ENCODE measurements around the gene CBLB.

The CBLB gene

DNA sequence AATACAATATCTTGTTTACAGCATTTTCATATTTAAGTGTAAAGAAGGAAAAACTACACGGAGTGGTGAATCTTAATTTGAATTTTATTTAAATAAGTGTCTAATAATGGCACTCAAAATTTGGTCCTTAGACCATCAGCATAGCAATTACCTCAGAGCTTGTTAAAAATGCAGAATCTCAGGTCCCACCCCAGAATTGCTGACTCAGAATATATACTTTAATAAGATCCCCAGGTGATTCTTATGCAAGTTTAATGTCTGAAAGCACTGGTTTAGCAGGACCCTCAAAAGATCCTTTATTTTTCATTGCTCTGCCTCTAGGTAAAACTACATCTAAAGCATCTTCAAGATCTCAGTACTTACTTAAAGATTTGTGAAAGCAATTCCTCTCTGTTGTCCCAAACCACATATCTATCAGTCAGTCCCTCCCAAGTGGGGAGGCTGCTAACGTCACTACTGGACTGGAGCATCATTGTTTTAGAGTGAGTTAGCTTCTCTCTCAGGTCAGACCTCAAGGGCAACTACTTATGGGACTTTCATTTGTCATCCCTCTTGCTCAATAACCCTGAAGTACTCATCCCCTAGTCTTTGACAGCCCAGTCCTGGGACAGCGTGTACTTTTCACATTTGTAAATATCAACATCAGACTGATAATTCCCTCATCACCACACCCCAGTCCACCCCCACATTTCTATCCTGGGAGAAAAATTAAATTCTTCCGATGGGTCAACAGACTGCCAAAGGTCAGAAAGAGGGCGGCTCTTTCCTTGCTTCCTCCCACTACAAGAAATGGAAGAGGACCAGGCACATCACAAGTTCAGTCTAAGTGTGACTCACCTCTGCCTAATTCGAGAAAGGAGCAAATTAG lies 76.7 kb downstream of the CBLB start:
- DNase-seq (ENCODE audit: low read depth), result no peak
- TF ChIP-seq, protein P1, sequence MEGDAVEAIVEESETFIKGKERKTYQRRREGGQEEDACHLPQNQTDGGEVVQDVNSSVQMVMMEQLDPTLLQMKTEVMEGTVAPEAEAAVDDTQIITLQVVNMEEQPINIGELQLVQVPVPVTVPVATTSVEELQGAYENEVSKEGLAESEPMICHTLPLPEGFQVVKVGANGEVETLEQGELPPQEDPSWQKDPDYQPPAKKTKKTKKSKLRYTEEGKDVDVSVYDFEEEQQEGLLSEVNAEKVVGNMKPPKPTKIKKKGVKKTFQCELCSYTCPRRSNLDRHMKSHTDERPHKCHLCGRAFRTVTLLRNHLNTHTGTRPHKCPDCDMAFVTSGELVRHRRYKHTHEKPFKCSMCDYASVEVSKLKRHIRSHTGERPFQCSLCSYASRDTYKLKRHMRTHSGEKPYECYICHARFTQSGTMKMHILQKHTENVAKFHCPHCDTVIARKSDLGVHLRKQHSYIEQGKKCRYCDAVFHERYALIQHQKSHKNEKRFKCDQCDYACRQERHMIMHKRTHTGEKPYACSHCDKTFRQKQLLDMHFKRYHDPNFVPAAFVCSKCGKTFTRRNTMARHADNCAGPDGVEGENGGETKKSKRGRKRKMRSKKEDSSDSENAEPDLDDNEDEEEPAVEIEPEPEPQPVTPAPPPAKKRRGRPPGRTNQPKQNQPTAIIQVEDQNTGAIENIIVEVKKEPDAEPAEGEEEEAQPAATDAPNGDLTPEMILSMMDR (IDR thresholded peaks at IDR 0.05; ENCODE audit: insufficient read depth, low read depth, low read length, missing control alignments), result no peak
- no peak overlapping the region for H3K4me3 ChIP-seq (ENCODE audit: low read depth, low read length)

- DNase-seq (ENCODE audit: low read depth), result no peak
- no peak overlapping the region for H3K4me3 ChIP-seq (ENCODE audit: low read depth, low read length)
- TF ChIP-seq, protein P1 (IDR thresholded peaks at IDR 0.05; ENCODE audit: insufficient read depth, low read depth, low read length, missing control alignments), result no peak
Observed at GRCh38 chr3:105791131-105791530, 77.7 kb downstream of the CBLB start.

DNA sequence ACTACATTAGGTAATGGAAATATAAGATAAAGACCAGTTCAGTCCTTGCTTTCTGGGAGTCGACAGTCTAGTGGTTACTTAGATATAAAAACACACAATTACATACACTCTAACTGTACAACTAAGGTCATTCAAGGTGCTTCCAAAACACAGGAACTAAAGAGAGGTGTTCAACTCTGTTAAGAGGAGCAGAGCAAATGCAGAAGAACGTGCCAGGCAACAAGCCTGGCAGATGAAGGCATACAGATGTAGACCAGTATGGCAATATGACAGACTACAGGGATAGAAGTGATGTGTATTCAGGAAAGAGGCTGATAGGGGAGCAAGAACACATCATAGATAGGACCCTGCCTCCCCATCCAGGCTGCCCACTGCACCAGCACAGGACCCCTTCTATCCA lies 78.3 kb downstream of the CBLB start:
- TF ChIP-seq, protein P1 (IDR thresholded peaks at IDR 0.05; ENCODE audit: insufficient read depth, low read depth, low read length, missing control alignments), result no peak
- no peak overlapping the region for H3K4me3 ChIP-seq (ENCODE audit: low read depth, low read length)
- DNase-seq (ENCODE audit: low read depth), result no peak

- DNase-seq (ENCODE audit: low read depth), result no peak
- TF ChIP-seq, protein P1 (IDR thresholded peaks at IDR 0.05; ENCODE audit: insufficient read depth, low read depth, low read length, missing control alignments), result no peak
- H3K4me3 ChIP-seq (ENCODE audit: low read depth, low read length), result no peak overlapping the region
Observed at GRCh38 chr3:105788593-105788992, 80.2 kb downstream of the CBLB start.

- DNase-seq (ENCODE audit: low read depth), result no peak
- TF ChIP-seq, protein P1 (IDR thresholded peaks at IDR 0.05; ENCODE audit: insufficient read depth, low read depth, low read length, missing control alignments), result no peak
- no peak overlapping the region for H3K4me3 ChIP-seq (ENCODE audit: low read depth, low read length)
Observed at GRCh38 chr3:105787453-105787852, 81.4 kb downstream of the CBLB start.

GRCh38 chr3:105786990-105787389 lies 81.8 kb downstream of the CBLB start:
- no peak for DNase-seq (ENCODE audit: low read depth)
- H3K4me3 ChIP-seq (ENCODE audit: low read depth, low read length), result no peak overlapping the region
- TF ChIP-seq, protein P1 (IDR thresholded peaks at IDR 0.05; ENCODE audit: insufficient read depth, low read depth, low read length, missing control alignments), result no peak

DNA sequence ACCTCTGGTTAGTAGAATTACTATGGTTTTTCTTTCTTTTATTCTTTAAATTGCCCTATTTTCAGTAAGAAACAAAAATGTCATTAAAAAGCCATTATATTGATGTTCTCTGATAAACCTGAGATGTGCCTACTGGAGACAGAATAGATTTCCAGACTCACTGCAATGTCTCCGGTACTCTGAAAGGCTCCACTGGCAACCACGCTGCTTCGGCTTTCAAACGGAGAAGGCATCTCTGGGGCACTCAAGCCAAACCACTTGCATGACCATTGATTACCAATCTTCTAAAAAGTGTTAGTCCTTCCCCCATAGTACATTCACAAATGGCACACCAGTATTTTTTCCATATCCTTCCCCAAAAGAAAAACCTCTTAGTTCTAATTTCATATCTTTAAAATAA lies 82.6 kb downstream of the CBLB start:
- TF ChIP-seq, protein P1 (IDR thresholded peaks at IDR 0.05; ENCODE audit: insufficient read depth, low read depth, low read length, missing control alignments), result no peak

More for the DNA sequence above, 82.6 kb downstream of the CBLB start:
- DNase-seq (ENCODE audit: low read depth), result no peak
- H3K4me3 ChIP-seq (ENCODE audit: low read depth, low read length), result no peak overlapping the region
